Peyer's patch (tissue), 4 donors: ENCODE results near the gene RNF166. TPM values are rescaled to one million over a fixed set of nuclear protein-coding genes. Genes with fewer than 3 reads are reported as not detected.
A peak's percentile ranks its signal among the peaks of the same experiment; 100 is the strongest.

ENCODE experiments used
- DNase-seq, 3 donors: peaks; one replicate each; pipeline ENCODE4 v3.0.0-alpha.2; 2017 to 2019
- H3K27ac ChIP-seq, 4 donors: fragments of 200-600 bp; sonication (generic); one replicate each; pipeline ENCODE4 v1.5.1; 2016 to 2019
- H3K27me3 ChIP-seq, 2 donors: fragments of 200-600 bp; sonication (generic); one replicate each; pipeline ENCODE4 v1.5.1; 2019
- H3K36me3 ChIP-seq, 3 donors: fragments of 200-600 bp; sonication (generic); one replicate each; pipeline ENCODE4 v1.5.1; 2016 to 2019
- H3K4me1 ChIP-seq, 4 donors: fragments of 200-600 bp; sonication (generic); one replicate each; pipeline ENCODE4 v1.5.1; 2016 to 2019
- H3K4me3 ChIP-seq, 4 donors: fragments of 200-600 bp; sonication (generic); 1 replicate in 3 of 4; 2 replicates in 1 of 4; pipeline ENCODE4 v1.5.1; 2016 to 2019; ENCODE audit warnings: mild to moderate bottlenecking in 1 of 4
- H3K9me3 ChIP-seq, 4 donors: fragments of 200-600 bp; sonication (generic); one replicate each; pipeline ENCODE4 v1.5.1; 2016 to 2019; ENCODE audit warnings: mild to moderate bottlenecking in 1 of 4
- CTCF ChIP-seq, 6 experiments: fragments of 450-650 bp in 4 of 6; fragments of 200-600 bp in 2 of 6; sonication (generic) in 1 of 6; IDR thresholded peaks; one replicate each; pipeline ENCODE4 v1.5.1; 2017 to 2019; ENCODE audit warnings: antibody characterized with exemption in 6 of 6, mild to moderate bottlenecking in 3 of 6, moderate library complexity in 1 of 6
- POLR2A ChIP-seq, 2 donors: fragments of 450-650 bp; IDR thresholded peaks; one replicate each; pipeline ENCODE4 v1.5.1; 2017; ENCODE audit warnings: antibody characterized with exemption in 2 of 2, mild to moderate bottlenecking in 2 of 2, moderate library complexity in 2 of 2
- total RNA-seq, 4 donors: library from RNA; depleted of rRNA; stranded (reverse); fragments of >200 nt; gene quantifications; one replicate each; pipeline ENCODE4 v1.1.0, GENCODE V29; 2016

Gene RNF166
- total RNA-seq, 4 donors from 2014 or later: 14.5 to 64.4 (median 23.1) TPM

- peak overlapping the region; percentile 83 to 100 (median 96) for H3K4me3 ChIP-seq
- TF ChIP-seq CTCF (IDR thresholded peaks at IDR 0.05) (no peak), POLR2A (IDR thresholded peaks at IDR 0.05) (no peak)
- no peaks in the 10 kb centered on the region for H3K27me3 ChIP-seq
- H3K36me3 ChIP-seq: no peaks in the 10 kb centered on the region
- H3K27ac ChIP-seq: peak overlapping the region; percentile 90 to 99 (median 90)
- H3K4me1 ChIP-seq: peaks cover 0 to 47% (median 24%) of the 10 kb centered on the region in 4 donors
- H3K9me3 ChIP-seq: no peaks in the 10 kb centered on the region
- peak; percentile 36 to 67 (median 59) for DNase-seq
Measured at GRCh38 chr16:88705801-88706228, 393 bp downstream of the RNF166 start.

GRCh38 chr16:88705076-88705684, 1.0 kb downstream of the RNF166 start:
- Histone ChIP-seq H3K27ac (peak overlapping the region; percentile 90 to 99 (median 90)), H3K4me1 (peaks cover 0 to 54% (median 24%) of the 10 kb centered on the region in 4 donors), H3K9me3 (no peaks in the 10 kb centered on the region), H3K36me3 (no peaks in the 10 kb centered on the region), H3K27me3 (no peaks in the 10 kb centered on the region), H3K4me3 (peak overlapping the region; percentile 83 to 100 (median 96))
- DNase-seq: peak in 1 of 3 donors; percentile 50
- TF ChIP-seq POLR2A (IDR thresholded peaks at IDR 0.05): peak in 1 of 2 donors; percentile 11
- TF ChIP-seq CTCF (IDR thresholded peaks at IDR 0.05): no peak

GRCh38 chr16:88703486-88704309, 2.5 kb downstream of the RNF166 start:
- Histone ChIP-seq H3K4me3 (peak overlapping the region; percentile 7 to 100 (median 58)), H3K36me3 (peaks cover 0 to 14% (median 0%) of the 10 kb centered on the region in 3 donors), H3K27me3 (no peaks in the 10 kb centered on the region), H3K4me1 (peaks cover 0 to 67% (median 27%) of the 10 kb centered on the region in 4 donors), H3K9me3 (no peaks in the 10 kb centered on the region), H3K27ac (peak overlapping the region; percentile 90 to 99 (median 90))
- peak in 2 of 3 donors; percentile 86 to 87 for DNase-seq
- TF ChIP-seq POLR2A (IDR thresholded peaks at IDR 0.05) (no peak), CTCF (IDR thresholded peaks at IDR 0.05) (no peak)

GRCh38 chr16:88702371-88703210, 3.6 kb downstream of the RNF166 start:
- Histone ChIP-seq H3K4me1 (peaks cover 0 to 75% (median 27%) of the 10 kb centered on the region in 4 donors), H3K27ac (peak overlapping the region; percentile 90 to 99 (median 90)), H3K36me3 (peaks cover 0 to 25% (median 0%) of the 10 kb centered on the region in 3 donors), H3K9me3 (no peaks in the 10 kb centered on the region), H3K27me3 (no peaks in the 10 kb centered on the region), H3K4me3 (peak overlapping the region; percentile 7 to 100 (median 58))
- TF ChIP-seq POLR2A (IDR thresholded peaks at IDR 0.05): no peak
- TF ChIP-seq CTCF (IDR thresholded peaks at IDR 0.05): no peak
- DNase-seq: no peak
